GM19324 (cell line): ENCODE measurements around the gene PLCH2.

Source experiments
- ATAC-seq: cut with Tn5 transposase; IDR thresholded peaks from one replicate; pipeline ENCODE4 v1.9.1; 2021; ENCODE audit warnings: mild to moderate bottlenecking, moderate library complexity; ENCODE audit not compliant: unreplicated experiment, low FRiP score

PLCH2 gene

GRCh38 chr1:2459757-2460156 lies 16.3 kb upstream of the PLCH2 start:
- ATAC-seq = no peak

- no peak for ATAC-seq
These were observed 15.9 kb upstream of the PLCH2 start for GRCh38 chr1:2460203-2460602.

- ATAC-seq = no peak
These were observed 14.9 kb upstream of the PLCH2 start for GRCh38 chr1:2460996-2461751.

GRCh38 chr1:2462819-2463218 lies 13.3 kb upstream of the PLCH2 start:
- ATAC-seq = no peak

GRCh38 chr1:2463396-2463795 lies 12.7 kb upstream of the PLCH2 start:
- ATAC-seq = no peak

- ATAC-seq = no peak
These were observed 10.5 kb upstream of the PLCH2 start for GRCh38 chr1:2465371-2466269.

- no peak for ATAC-seq
These were observed 9.8 kb upstream of the PLCH2 start for GRCh38 chr1:2466270-2466665.

GRCh38 chr1:2466958-2467554 lies 9.0 kb upstream of the PLCH2 start:
- no peak for ATAC-seq

GRCh38 chr1:2468041-2468472 lies 8.0 kb upstream of the PLCH2 start:
- no peak for ATAC-seq

- no peak for ATAC-seq
These were observed 7.5 kb upstream of the PLCH2 start for GRCh38 chr1:2468540-2468939.

- no peak for ATAC-seq
These were observed 6.8 kb upstream of the PLCH2 start for GRCh38 chr1:2469103-2469940.

- no peak for ATAC-seq
These were observed 5.6 kb upstream of the PLCH2 start for GRCh38 chr1:2470290-2471158.

GRCh38 chr1:2471159-2471471 lies 5.0 kb upstream of the PLCH2 start:
- no peak for ATAC-seq

- ATAC-seq = no peak
These were observed 4.5 kb upstream of the PLCH2 start for GRCh38 chr1:2471587-2472001.

- no peak for ATAC-seq
These were observed 4.0 kb upstream of the PLCH2 start for GRCh38 chr1:2472109-2472508.

- ATAC-seq = no peak
These were observed 3.4 kb upstream of the PLCH2 start for GRCh38 chr1:2472561-2473177.

GRCh38 chr1:2473198-2473597 lies 2.9 kb upstream of the PLCH2 start:
- ATAC-seq = no peak

GRCh38 chr1:2474104-2474844 lies 1.8 kb upstream of the PLCH2 start:
- no peak for ATAC-seq
